ENCODE data around the gene FGFR2. TPM values are rescaled to one million over a fixed set of nuclear protein-coding genes. Genes with fewer than 3 reads are reported as not detected.

Gene FGFR2
- total and polyA plus RNA-seq, 2 of the 4 experiments (the other 2 are of a cell fraction): not detected

- CTCF ChIA-PET: no interaction called here
- Histone ChIP-seq H2BK15ac (ENCODE audit: low read depth, low read length) (no peak overlapping the region), H2AFZ (replicated peaks; ENCODE audit: low read length, poor library complexity) (no peak overlapping the region), H3K4me2 (ENCODE audit: low read depth, low read length) (no peak overlapping the region), H3K36me3 (ENCODE audit: control insufficient read depth, insufficient read depth, low read length) (no peaks in the 10 kb centered on the region), H2AK9ac (replicated peaks; ENCODE audit: low read depth, low read length, poor library complexity) (no peak overlapping the region), H2AK5ac (ENCODE audit: low read depth, low read length) (no peak overlapping the region), H3K56ac (ENCODE audit: extremely low read depth, insufficient read depth, low read length) (no peak overlapping the region), H3K9me3 (ENCODE audit: control insufficient read depth, insufficient read depth, low read length) (peaks cover 28% of the 10 kb centered on the region), H3K14ac (replicated peaks; ENCODE audit: low read depth, low read length) (no peak overlapping the region), H4K5ac (ENCODE audit: low read depth, low read length) (no peak overlapping the region), H3K4me3 (ENCODE audit: insufficient read depth, low read depth, low read length) (no peak overlapping the region), H4K8ac (ENCODE audit: low read depth in 2 of 2, low read length in 2 of 2) (no peak overlapping the region), H2BK120ac (ENCODE audit: low read depth, low read length) (no peak overlapping the region), H3K9me1 (ENCODE audit: insufficient read depth, low read length) (no peaks in the 10 kb centered on the region), H3K23ac (ENCODE audit: low read depth, low read length) (no peak overlapping the region), H3K18ac (ENCODE audit: low read depth, low read length) (no peak overlapping the region), H3K4me1 (ENCODE audit: control insufficient read depth, insufficient read depth, low read length) (no peaks in the 10 kb centered on the region), H3K9ac (ENCODE audit: low read depth, low read length) (no peak overlapping the region), H2BK5ac (ENCODE audit: low read depth, low read length, poor library complexity, severe bottlenecking) (no peak overlapping the region), H3K27me3 (ENCODE audit: control insufficient read depth, insufficient read depth, low read length) (no peaks in the 10 kb centered on the region), H3K27ac (ENCODE audit: insufficient read depth, low read length) (no peak overlapping the region), H2BK20ac (ENCODE audit: low read depth, low read length) (no peak overlapping the region), H3K79me1 (ENCODE audit: low read depth in 1 of 2, low read length in 2 of 2) (no peaks in the 10 kb centered on the region), H4K20me1 (ENCODE audit: insufficient read depth, low read length) (no peaks in the 10 kb centered on the region), H3K4ac (ENCODE audit: low read depth, low read length) (no peak overlapping the region), H4K91ac (ENCODE audit: insufficient read depth, low read depth, low read length) (no peak overlapping the region)
- POLR2A ChIA-PET (ENCODE audit: unreplicated experiment): no interaction called here
- WGBS, 2 experiments (ENCODE audit: extremely low coverage in 2 of 2, insufficient read length in 1 of 2): 0% methylated on average over 2 of the region's 14 CpGs; no CpG with 5 or more reads in 1 of the 2 experiments
- DNase-seq (no peak), ATAC-seq (ENCODE audit: low read depth) (no peak)
- dilution Hi-C loops (cut with HindIII; ENCODE audit: low sequenced_read_pairs, unreplicated experiment) (no loop called here), intact Hi-C loops (cut with micrococcal nuclease) (no loop called here), in situ Hi-C loops (cut with MboI; ENCODE audit: low sequenced_read_pairs) (no loop called here)
- BruUV-seq (replicated peaks): no TSS peak
- TF ChIP-seq ELK1 (IDR thresholded peaks at IDR 0.05; ENCODE audit: borderline replicate concordance, low read depth, low read length): no peak
- TF ChIP-seq RCOR1 (IDR thresholded peaks at IDR 0.05; ENCODE audit: insufficient replicate concordance, low read length): no peak
- no peak for TF ChIP-seq MAFK (IDR thresholded peaks at IDR 0.05; ENCODE audit: low read depth, low read length)
- TF ChIP-seq MAZ (IDR thresholded peaks at IDR 0.05; ENCODE audit: borderline replicate concordance, low read depth, low read length): no peak
- TF ChIP-seq CHD1 (IDR thresholded peaks at IDR 0.05; ENCODE audit: low read depth, low read length): no peak
- TF ChIP-seq NFE2L2 (IDR thresholded peaks at IDR 0.05; ENCODE audit: low read depth, low read length): no peak
- no peak for TF ChIP-seq FOS (IDR thresholded peaks at IDR 0.05; ENCODE audit: low read depth, low read length)
- no peak for TF ChIP-seq SMC3 (IDR thresholded peaks at IDR 0.05; ENCODE audit: low read depth, low read length)
- TF ChIP-seq RFX5 (IDR thresholded peaks at IDR 0.05; ENCODE audit: low read depth, low read length): no peak
- no peak for TF ChIP-seq POLR2A (IDR thresholded peaks at IDR 0.05; ENCODE audit: low read depth, low read length)
- no peak for TF ChIP-seq USF2 (IDR thresholded peaks at IDR 0.05; ENCODE audit: low read depth, low read length)
- TF ChIP-seq RAD21 (IDR thresholded peaks at IDR 0.05; ENCODE audit: low read length): no peak
Observed at GRCh38 chr10:121572859-121573537, 25.2 kb downstream of the FGFR2 start.

Data from IMR-90 (cell line).